Measurements from ENCODE around the gene CDH4.
A peak's percentile ranks its signal among the peaks of the same experiment; 100 is the strongest.

GRCh38 chr20:61325718-61326117 is 73.7 kb downstream of the CDH4 start:
- no peak for TF ChIP-seq SIN3A (IDR thresholded peaks at IDR 0.05; ENCODE audit: borderline replicate concordance, insufficient read depth, low read length)
- TF ChIP-seq REST (IDR thresholded peaks at IDR 0.05; ENCODE audit: insufficient read depth in 1 of 2, low read depth in 2 of 2, low read length in 2 of 2): no peak
- no peak for TF ChIP-seq TAF1 (IDR thresholded peaks at IDR 0.05; ENCODE audit: borderline replicate concordance, insufficient read depth, low read length)
- 0 out of 2 replicates have a peak, but pooled peaks have one; percentile 17 for TF ChIP-seq POLR2AphosphoS5 (IDR thresholded peaks at IDR 0.05; ENCODE audit: low read depth, low read length)
- no peak for TF ChIP-seq FOXP2 (optimal IDR thresholded peaks at IDR 0.05; ENCODE audit: borderline replicate concordance, extremely low read depth, extremely low read length, insufficient read depth)

Measured in PFSK-1 (cell line).